Measurements from ENCODE around the gene ASCL5. TPM values are rescaled to one million over a fixed set of nuclear protein-coding genes. Genes with fewer than 3 reads are reported as not detected.

ASCL5 gene
- total RNA-seq, 1 experiment from 2014 or later, result 0.15 TPM

DNA sequence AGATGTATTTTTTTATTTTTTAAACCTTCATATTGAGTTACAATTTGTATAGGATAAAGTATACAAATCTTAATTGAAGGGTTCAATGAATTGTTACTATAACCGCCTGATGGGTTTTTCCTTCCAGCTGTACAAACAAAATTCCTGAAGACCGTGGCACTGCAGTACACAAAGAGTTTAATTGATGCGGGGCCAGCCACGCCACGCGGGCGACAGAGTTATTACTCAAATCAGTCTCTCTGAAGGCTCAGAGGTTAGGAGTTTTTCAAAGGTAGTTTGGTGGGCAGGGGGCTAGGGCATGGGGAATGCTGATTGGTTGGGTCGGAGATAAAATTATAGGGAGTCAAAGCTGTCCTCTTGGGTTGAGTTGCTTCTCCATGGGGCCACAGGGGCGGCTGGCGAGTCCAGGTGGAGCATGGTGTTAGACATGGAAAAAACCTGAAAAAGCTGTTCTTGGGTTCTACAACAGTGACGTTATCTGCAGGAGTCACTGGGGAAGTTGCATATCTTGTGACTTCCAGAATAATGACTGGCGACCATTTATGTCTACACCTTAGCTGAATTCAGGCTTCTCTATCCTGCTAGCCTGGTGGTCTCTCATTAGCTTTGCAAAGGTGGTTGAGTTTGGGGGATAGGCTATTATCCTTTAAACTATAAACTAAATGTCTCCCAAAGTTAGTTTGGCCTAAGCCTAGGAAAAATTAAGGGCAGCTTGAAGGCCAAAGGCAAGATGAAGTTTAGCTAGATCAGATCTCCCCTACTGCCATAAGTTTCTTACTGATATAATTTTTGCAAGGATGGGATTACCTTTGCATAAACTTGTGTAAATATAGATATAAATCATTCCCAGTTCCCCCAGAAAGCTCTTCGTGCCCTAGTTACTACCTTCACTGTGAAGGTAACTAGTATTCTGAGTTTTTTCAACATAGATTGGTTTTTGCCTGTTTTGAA, 40.3 kb upstream of the ASCL5 start:
- Histone ChIP-seq H3K14ac (ENCODE audit: insufficient read depth, low read length) (no peak overlapping the region), H2BK20ac (ENCODE audit: low read depth, low read length, poor library complexity, severe bottlenecking) (no peak overlapping the region), H2BK5ac (ENCODE audit: insufficient read length, low read length) (no peak overlapping the region), H3K23me2 (ENCODE audit: insufficient read length, low read depth, low read length, poor library complexity, severe bottlenecking) (peaks cover 8% of the 10 kb centered on the region), H3K56ac (ENCODE audit: insufficient read length, low read depth, low read length) (no peak overlapping the region), H3K9ac (ENCODE audit: extremely low read depth, insufficient read length, low read length) (no peak overlapping the region), H2AK5ac (ENCODE audit: insufficient read length, low read length) (no peak overlapping the region), H3K4me2 (ENCODE audit: insufficient read depth, insufficient read length, low read length) (no peak overlapping the region), H3K4me1 (ENCODE audit: insufficient read depth, low read length) (no peaks in the 10 kb centered on the region), H3T11ph (ENCODE audit: low read length) (no peak overlapping the region), H3K9me3 (ENCODE audit: control insufficient read depth, low read depth, low read length) (no peaks in the 10 kb centered on the region), H4K20me1 (ENCODE audit: control insufficient read depth, insufficient read depth, insufficient read length) (no peaks in the 10 kb centered on the region), H2BK12ac (ENCODE audit: insufficient read length, low read depth, low read length) (no peak overlapping the region), H4K91ac (ENCODE audit: insufficient read length, low read depth, low read length) (no peak overlapping the region), H4K8ac (replicated peaks; ENCODE audit: insufficient read length, low read depth, low read length) (no peak overlapping the region), H3K4ac (ENCODE audit: low read depth, low read length) (no peak overlapping the region), H3K79me2 (ENCODE audit: insufficient read depth, low read length) (no peaks in the 10 kb centered on the region), H2BK15ac (ENCODE audit: low read depth, low read length) (no peak overlapping the region), H3K27ac (ENCODE audit: insufficient read length, low read depth, low read length) (no peak overlapping the region), H2BK120ac (ENCODE audit: low read depth, low read length, poor library complexity, severe bottlenecking) (no peak overlapping the region), H3K27me3 (ENCODE audit: insufficient read depth, low read length) (no peaks in the 10 kb centered on the region), H4K5ac (ENCODE audit: insufficient read length, low read depth, low read length) (no peak overlapping the region), H3K18ac (ENCODE audit: insufficient read length, low read depth, low read length) (no peak overlapping the region), H3K23ac (ENCODE audit: insufficient read length, low read depth, low read length) (no peak overlapping the region), H3K79me1 (ENCODE audit: insufficient read depth, low read depth, low read length, poor library complexity, severe bottlenecking) (no peaks in the 10 kb centered on the region), H2AFZ (ENCODE audit: low read length) (no peak overlapping the region)
- TF ChIP-seq, protein P1, sequence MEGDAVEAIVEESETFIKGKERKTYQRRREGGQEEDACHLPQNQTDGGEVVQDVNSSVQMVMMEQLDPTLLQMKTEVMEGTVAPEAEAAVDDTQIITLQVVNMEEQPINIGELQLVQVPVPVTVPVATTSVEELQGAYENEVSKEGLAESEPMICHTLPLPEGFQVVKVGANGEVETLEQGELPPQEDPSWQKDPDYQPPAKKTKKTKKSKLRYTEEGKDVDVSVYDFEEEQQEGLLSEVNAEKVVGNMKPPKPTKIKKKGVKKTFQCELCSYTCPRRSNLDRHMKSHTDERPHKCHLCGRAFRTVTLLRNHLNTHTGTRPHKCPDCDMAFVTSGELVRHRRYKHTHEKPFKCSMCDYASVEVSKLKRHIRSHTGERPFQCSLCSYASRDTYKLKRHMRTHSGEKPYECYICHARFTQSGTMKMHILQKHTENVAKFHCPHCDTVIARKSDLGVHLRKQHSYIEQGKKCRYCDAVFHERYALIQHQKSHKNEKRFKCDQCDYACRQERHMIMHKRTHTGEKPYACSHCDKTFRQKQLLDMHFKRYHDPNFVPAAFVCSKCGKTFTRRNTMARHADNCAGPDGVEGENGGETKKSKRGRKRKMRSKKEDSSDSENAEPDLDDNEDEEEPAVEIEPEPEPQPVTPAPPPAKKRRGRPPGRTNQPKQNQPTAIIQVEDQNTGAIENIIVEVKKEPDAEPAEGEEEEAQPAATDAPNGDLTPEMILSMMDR (conservative IDR thresholded peaks at IDR 0.05), result no peak
- WGBS (ENCODE audit: extremely low coverage, insufficient read length, low lambda C conversion rate), result no CpG with 5 or more reads among the region's 13 CpGs
- DNase-seq, result no peak
- no peak overlapping the region; a peak in 1 of 7 replicates for H3K27ac Mint-ChIP-seq
- H3K4me3 Mint-ChIP-seq, result no peak overlapping the region
- peaks cover 18% of the 10 kb centered on the region for H3K27me3 Mint-ChIP-seq (ENCODE audit: low read depth)
- H3K4me1 Mint-ChIP-seq, result peaks cover 9 to 11% of the 10 kb centered on the region in 2 experiments; a peak in 3 of 4 replicates
- no peaks in the 10 kb centered on the region for H3K36me3 Mint-ChIP-seq (ENCODE audit: insufficient read depth in 1 of 3, low read depth in 3 of 3)
- H3K9me3 Mint-ChIP-seq, result no peaks in the 10 kb centered on the region; a peak in 1 of 5 replicates
